H1 (cell line): Measurements from ENCODE around the gene KLHL18. TPM values are rescaled to one million over a fixed set of nuclear protein-coding genes. Genes with fewer than 3 reads are reported as not detected.

Experiments used
- CTCF ChIA-PET: fragments of 300-600 bp; sonication (Branson Sonifier 250); formaldehyde crosslinking; loops from one replicate; lab custom pipeline; 2021; ENCODE audit not compliant: partially characterized antibody; lab: Charles Lee
- POLR2A ChIA-PET: fragments of 300-600 bp; sonication (Branson Sonifier 250); formaldehyde crosslinking; loops from one replicate; lab custom pipeline; 2021; ENCODE audit warnings: inconsistent platforms; ENCODE audit not compliant: partially characterized antibody; lab: Charles Lee
- DNase-seq, 2 experiments: peaks; one replicate each; pipeline versions ENCODE4 v3.0.0 to v3.0.0-alpha.2; 2010 to 2022; ENCODE audit warnings: low spot score in 2 of 2, low read depth in 1 of 2, mixed read lengths in 1 of 2
- FAIRE-seq: peaks from 2 replicates; lab custom pipeline; 2011; peaks lifted over from hg19 to GRCh38; lab: Jason Lieb, UNC
- H2AFZ ChIP-seq: 2 replicates; pipeline ENCODE4 v1.8.1; 2012; ENCODE audit warnings: low read length, inconsistent platforms
- H2AK5ac ChIP-seq: 2 replicates; pipeline ENCODE4 v1.6.1; 2013; ENCODE audit warnings: low read depth, low read length
- H2BK120ac ChIP-seq: replicated peaks from 2 replicates; pipeline ENCODE3; 2013; ENCODE audit warnings: low read depth, low read length, inconsistent platforms
- H2BK12ac ChIP-seq: 2 replicates; pipeline ENCODE4 v1.6.1; 2013; ENCODE audit warnings: low read depth, low read length
- H2BK15ac ChIP-seq: 2 replicates; pipeline ENCODE4 v1.6.1; 2013; ENCODE audit warnings: low read length
- H2BK20ac ChIP-seq: 2 replicates; pipeline ENCODE4 v1.6.1; 2013; ENCODE audit warnings: low read length
- H2BK5ac ChIP-seq: 2 replicates; pipeline ENCODE4 v1.6.1; 2013; ENCODE audit warnings: low read depth, low read length
- H3K14ac ChIP-seq: 2 replicates; pipeline ENCODE4 v1.6.1; 2013; ENCODE audit warnings: inconsistent platforms; ENCODE audit not compliant: insufficient read length
- H3K18ac ChIP-seq: 2 replicates; pipeline ENCODE4 v1.6.1; 2013; ENCODE audit warnings: low read length; ENCODE audit errors: extremely low read depth
- H3K23ac ChIP-seq: 2 replicates; pipeline ENCODE4 v1.6.1; 2013; ENCODE audit warnings: inconsistent platforms; ENCODE audit not compliant: insufficient read length
- H3K23me2 ChIP-seq: 2 replicates; pipeline ENCODE4 v1.6.1; 2013; ENCODE audit warnings: low read depth, low read length
- H3K27ac ChIP-seq: 2 replicates; pipeline ENCODE4 v1.6.1; 2011; ENCODE audit warnings: low read depth, low read length, inconsistent platforms
- H3K27me3 ChIP-seq, 4 experiments: replicated peaks in 1 of 4; 1 replicate in 1 of 4; 2 replicates in 3 of 4; pipeline versions ENCODE4 v1.6.1 to v1.8.1; 2011 to 2013; ENCODE audit warnings: low read length in 3 of 4, mild to moderate bottlenecking in 3 of 4, inconsistent platforms in 2 of 4, mixed read lengths in 2 of 4, moderate library complexity in 1 of 4; ENCODE audit not compliant: control insufficient read depth in 3 of 4, insufficient read depth in 3 of 4; ENCODE audit errors: extremely low read depth in 1 of 4
- H3K36me3 ChIP-seq, 4 experiments: 2 replicates each; pipeline versions ENCODE4 v1.6.1 to v1.8.1; 2011 to 2013; ENCODE audit warnings: mild to moderate bottlenecking in 4 of 4, low read length in 3 of 4, moderate library complexity in 2 of 4, control low read depth in 1 of 4, inconsistent platforms in 1 of 4; ENCODE audit not compliant: insufficient read depth in 4 of 4, control insufficient read depth in 2 of 4
- H3K4ac ChIP-seq: replicated peaks from 2 replicates; pipeline ENCODE3; 2013; ENCODE audit warnings: low read length, low read depth, mixed read lengths, inconsistent platforms; ENCODE audit not compliant: insufficient read length
- H3K4me1 ChIP-seq, 4 experiments: replicated peaks in 1 of 4; 1 replicate in 1 of 4; 2 replicates in 3 of 4; pipeline versions ENCODE4 v1.6.1 to v1.8.1; 2011 to 2013; ENCODE audit warnings: low read length in 3 of 4, inconsistent platforms in 2 of 4, mixed read lengths in 1 of 4; ENCODE audit not compliant: insufficient read depth in 4 of 4, control insufficient read depth in 3 of 4
- H3K4me2 ChIP-seq, 2 experiments: 2 replicates each; pipeline versions ENCODE4 v1.6.1 to v1.8.1; 2011 to 2013; ENCODE audit warnings: low read depth in 2 of 2, low read length in 2 of 2, control low read depth in 1 of 2, inconsistent platforms in 1 of 2, mild to moderate bottlenecking in 1 of 2; ENCODE audit not compliant: insufficient read depth in 1 of 2
- H3K4me3 ChIP-seq, 4 experiments: fragments of 200-600, 300-600 bp in 1 of 4; sonication (generic), shearing (Covaris generic), sonication (Bioruptor Twin) in 1 of 4; 2 replicates each; pipeline versions ENCODE4 v1.5.1 to v1.8.1; 2011 to 2016; ENCODE audit warnings: low read length in 4 of 4, low read depth in 3 of 4, control low read depth in 2 of 4, inconsistent platforms in 2 of 4, mild to moderate bottlenecking in 2 of 4, mixed read lengths in 1 of 4, moderate library complexity in 1 of 4; ENCODE audit not compliant: insufficient read depth in 2 of 4; ENCODE audit errors: extremely low read depth in 1 of 4
- H3K56ac ChIP-seq: replicated peaks from 2 replicates; pipeline ENCODE3; 2013; ENCODE audit warnings: low read depth, mild to moderate bottlenecking, mixed read lengths, low read length, inconsistent platforms; ENCODE audit not compliant: insufficient read length
- H3K79me1 ChIP-seq: 2 replicates; pipeline ENCODE4 v1.6.1; 2013; ENCODE audit warnings: low read depth, low read length, control low read depth
- H3K79me2 ChIP-seq, 2 experiments: 2 replicates each; pipeline versions ENCODE4 v1.6.1 to v1.8.1; 2012 to 2013; ENCODE audit warnings: low read length in 2 of 2, mild to moderate bottlenecking in 2 of 2, inconsistent platforms in 1 of 2; ENCODE audit not compliant: insufficient read depth in 2 of 2, control insufficient read depth in 1 of 2
- H3K9ac ChIP-seq, 4 experiments: replicated peaks in 1 of 4; 1 replicate in 1 of 4; 2 replicates in 3 of 4; pipeline versions ENCODE4 v1.6.1 to v1.8.1; 2011 to 2013; ENCODE audit warnings: low read depth in 3 of 4, low read length in 3 of 4, control low read depth in 2 of 4, mild to moderate bottlenecking in 2 of 4, moderate library complexity in 2 of 4, inconsistent platforms in 1 of 4; ENCODE audit errors: extremely low read depth in 1 of 4
- H3K9me3 ChIP-seq, 2 experiments: 2 replicates each; pipeline versions ENCODE4 v1.6.1 to v1.8.1; 2012 to 2013; ENCODE audit warnings: mild to moderate bottlenecking in 2 of 2, moderate library complexity in 2 of 2, control low read depth in 1 of 2, inconsistent platforms in 1 of 2, low read depth in 1 of 2, low read length in 1 of 2, mixed read lengths in 1 of 2; ENCODE audit not compliant: insufficient read depth in 2 of 2
- H4K20me1 ChIP-seq, 2 experiments: replicated peaks in 1 of 2; 2 replicates each; pipeline versions ENCODE3 to v1.8.1; 2011 to 2013; ENCODE audit warnings: inconsistent platforms in 2 of 2, low read length in 2 of 2, mild to moderate bottlenecking in 1 of 2; ENCODE audit not compliant: insufficient read depth in 2 of 2, control insufficient read depth in 1 of 2
- H4K5ac ChIP-seq: 2 replicates; pipeline ENCODE4 v1.6.1; 2013; ENCODE audit warnings: low read length, low read depth, mixed read lengths, inconsistent platforms; ENCODE audit not compliant: insufficient read length
- H4K8ac ChIP-seq: 2 replicates; pipeline ENCODE4 v1.8.0; 2013; ENCODE audit warnings: mild to moderate bottlenecking, moderate library complexity, low read length, inconsistent platforms; ENCODE audit not compliant: insufficient read depth; ENCODE audit errors: extremely low read depth
- H4K91ac ChIP-seq: replicated peaks from 2 replicates; pipeline ENCODE3; 2013; ENCODE audit warnings: low read length, mixed read lengths, inconsistent platforms; ENCODE audit not compliant: insufficient read length
- ATF2 ChIP-seq: IDR thresholded peaks from 2 replicates; pipeline ENCODE4 v1.6.1; 2012; ENCODE audit warnings: low read length, inconsistent platforms
- CHD1 ChIP-seq: IDR thresholded peaks from 2 replicates; pipeline ENCODE4 v1.6.1; 2012; ENCODE audit warnings: low read depth, low read length, improper control_type of control experiment
- CHD2 ChIP-seq: IDR thresholded peaks from 2 replicates; pipeline ENCODE4 v1.6.1; 2012; ENCODE audit warnings: low read length, improper control_type of control experiment
- E2F6 ChIP-seq: IDR thresholded peaks from 2 replicates; pipeline ENCODE4 v1.6.1; 2012; ENCODE audit warnings: inconsistent platforms
- KDM1A ChIP-seq: fragments of 200-600, 300-600 bp; sonication (generic); IDR thresholded peaks from 2 replicates; pipeline ENCODE4 v1.7.1; 2016; ENCODE audit warnings: mild to moderate bottlenecking, low read length, borderline replicate concordance
- RXRA ChIP-seq: IDR thresholded peaks from 2 replicates; pipeline ENCODE4 v1.6.1; 2011; ENCODE audit warnings: low read depth, mild to moderate bottlenecking, low read length, moderate library complexity; ENCODE audit not compliant: insufficient read depth
- WGBS, 2 experiments: shearing (Covaris generic) in 1 of 2; methylation state at CpG; one replicate each; pipeline versions ENCODE4 v1.1.6 to v1.1.7; 2013 to 2015; ENCODE audit warnings: low lambda C conversion rate in 2 of 2, mixed read lengths in 2 of 2, inconsistent platforms in 1 of 2, low coverage in 1 of 2, missing lambda C conversion rate in 1 of 2; ENCODE audit not compliant: insufficient replicate concordance in 2 of 2, insufficient coverage in 1 of 2, insufficient read length in 1 of 2; ENCODE audit errors: extremely low coverage in 1 of 2, missing lambda C conversion rate in 1 of 2; 5-methylcytosine and 5-hydroxymethylcytosine counted together
- polyA plus RNA-seq, 7 experiments: library from polyadenylated mRNA; depleted of rRNA in 3 of 7; stranded (reverse) in 5 of 7; unstranded in 2 of 7; fragments of >200 nt in 5 of 7; fragments of 200-250 nt in 2 of 7; gene quantifications; 1 replicate in 5 of 7; 2 replicates in 1 of 7; 4 replicates in 1 of 7; pipeline versions ENCODE4 v1.2.1 to v1.2.3, GENCODE V29; 2011 to 2013; ENCODE audit warnings: missing spikeins in 2 of 7, mixed read lengths in 2 of 7
- total RNA-seq: library from RNA; stranded (reverse); fragmentation: NEBNext Ultra II Directional; extraction: Animal tissue kit (Norgen Biotek cat#: 25700); gene quantifications from 2 replicates; pipeline ENCODE4 v1.2.1, GENCODE V29; 2021

KLHL18 gene
- total and polyA plus RNA-seq, 2 of the 8 experiments (the other 6 are each of a cell fraction or from before 2014, with no cell fraction given): 19.9 to 31.7 TPM

- Histone ChIP-seq H2BK15ac (no peak overlapping the region), H3K9ac (no peak overlapping the region), H2BK20ac (no peak overlapping the region), H4K91ac (no peak overlapping the region), H2BK12ac (no peak overlapping the region), H2AK5ac (no peak overlapping the region), H3K79me1 (no peaks in the 10 kb centered on the region; the same call in 1 of the 2 replicates), H4K8ac (no peak overlapping the region), H3K27me3 (no peaks in the 10 kb centered on the region), H3K27ac (no peak overlapping the region), H3K4me2 (no peak overlapping the region), H3K56ac (no peak overlapping the region), H3K4ac (no peak overlapping the region), H3K4me3 (no peak overlapping the region), H3K4me1 (peaks cover 0 to 2% (median 0%) of the 10 kb centered on the region in 4 experiments; a peak in 1 of 7 replicates), H2BK120ac (no peak overlapping the region), H3K18ac (no peak overlapping the region), H4K5ac (no peak overlapping the region), H3K79me2 (no peaks in the 10 kb centered on the region), H2BK5ac (no peak overlapping the region), H3K23ac (no peak overlapping the region), H3K23me2 (no peaks in the 10 kb centered on the region), H4K20me1 (no peaks in the 10 kb centered on the region), H3K9me3 (no peaks in the 10 kb centered on the region), H3K14ac (no peak overlapping the region), H2AFZ (no peak overlapping the region), H3K36me3 (no peaks in the 10 kb centered on the region)
- ChIA-PET POLR2A (interaction anchor here (0.6 kb wide), 1 partner anchor 107 kb away, joined by 5 read pairs; no protein-coding TSS in a partner anchor), CTCF (interaction anchor here (1.3 kb wide), 1 partner anchor 15 kb away, joined by 3 read pairs; no protein-coding TSS in a partner anchor)
- TF ChIP-seq CHD2 (no peak), CHD1 (no peak), ATF2 (no peak), E2F6 (no peak), KDM1A (no peak), RXRA (no peak)
- no peak for DNase-seq
- WGBS, 2 experiments: 93% methylated on average over 11 of the region's 11 CpGs; no CpG with 5 or more reads in 1 of the 2 experiments
- FAIRE-seq: no peak
Measured at GRCh38 chr3:47266709-47267489, 15.8 kb upstream of the KLHL18 start.
